ENCODE measurements around the gene STXBP5. TPM values are rescaled to one million over a fixed set of nuclear protein-coding genes. Genes with fewer than 3 reads are reported as not detected.
A peak's percentile ranks its signal among the peaks of the same experiment; 100 is the strongest.

STXBP5 gene
- total RNA-seq, 4 donors from 2014 or later: 20.8 to 34.4 (median 23.1) TPM

- no peaks in the 10 kb centered on the region for H3K4me1 ChIP-seq
- H3K4me3 ChIP-seq: no peak overlapping the region
- H3K27ac ChIP-seq: no peak overlapping the region
- no peak for ATAC-seq
- no peaks in the 10 kb centered on the region for H3K27me3 ChIP-seq
- no peaks in the 10 kb centered on the region for H3K9me3 ChIP-seq
- TF ChIP-seq EP300 (IDR thresholded peaks at IDR 0.05) (no peak), POLR2AphosphoS5 (IDR thresholded peaks at IDR 0.05) (no peak), POLR2A (IDR thresholded peaks at IDR 0.05) (no peak)
- TF ChIP-seq, protein P1, sequence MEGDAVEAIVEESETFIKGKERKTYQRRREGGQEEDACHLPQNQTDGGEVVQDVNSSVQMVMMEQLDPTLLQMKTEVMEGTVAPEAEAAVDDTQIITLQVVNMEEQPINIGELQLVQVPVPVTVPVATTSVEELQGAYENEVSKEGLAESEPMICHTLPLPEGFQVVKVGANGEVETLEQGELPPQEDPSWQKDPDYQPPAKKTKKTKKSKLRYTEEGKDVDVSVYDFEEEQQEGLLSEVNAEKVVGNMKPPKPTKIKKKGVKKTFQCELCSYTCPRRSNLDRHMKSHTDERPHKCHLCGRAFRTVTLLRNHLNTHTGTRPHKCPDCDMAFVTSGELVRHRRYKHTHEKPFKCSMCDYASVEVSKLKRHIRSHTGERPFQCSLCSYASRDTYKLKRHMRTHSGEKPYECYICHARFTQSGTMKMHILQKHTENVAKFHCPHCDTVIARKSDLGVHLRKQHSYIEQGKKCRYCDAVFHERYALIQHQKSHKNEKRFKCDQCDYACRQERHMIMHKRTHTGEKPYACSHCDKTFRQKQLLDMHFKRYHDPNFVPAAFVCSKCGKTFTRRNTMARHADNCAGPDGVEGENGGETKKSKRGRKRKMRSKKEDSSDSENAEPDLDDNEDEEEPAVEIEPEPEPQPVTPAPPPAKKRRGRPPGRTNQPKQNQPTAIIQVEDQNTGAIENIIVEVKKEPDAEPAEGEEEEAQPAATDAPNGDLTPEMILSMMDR (IDR thresholded peaks at IDR 0.05): no peak
- H3K36me3 ChIP-seq: peaks cover 0 to 38% of the 10 kb centered on the region in 2 donors
Measured at GRCh38 chr6:147311218-147311617, 107.0 kb downstream of the STXBP5 start.

DNA sequence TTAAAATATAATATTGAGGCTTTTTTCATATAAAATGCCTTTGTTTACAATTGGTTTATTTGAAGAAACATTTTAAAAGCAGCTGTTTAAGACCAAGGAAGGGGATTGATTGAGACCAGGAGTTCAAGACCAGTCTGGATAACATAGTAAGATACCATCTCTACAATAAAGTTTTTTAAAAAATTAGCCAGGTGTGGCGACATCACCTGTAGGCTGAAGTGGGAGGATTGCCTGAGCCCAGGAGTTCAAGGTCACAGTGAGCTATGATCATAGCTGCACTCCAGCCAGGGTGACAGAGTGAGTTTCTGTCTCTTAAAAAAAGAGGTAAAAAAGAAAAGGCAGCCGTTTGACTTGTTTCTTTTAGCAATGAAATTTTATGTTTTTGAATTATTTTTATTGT, 117.0 kb downstream of the STXBP5 start:
- TF ChIP-seq POLR2A (IDR thresholded peaks at IDR 0.05): no peak
- no peak for TF ChIP-seq EP300 (IDR thresholded peaks at IDR 0.05)
- TF ChIP-seq POLR2AphosphoS5 (IDR thresholded peaks at IDR 0.05): no peak
- TF ChIP-seq, protein P1 (IDR thresholded peaks at IDR 0.05): no peak
- Histone ChIP-seq H3K27ac (no peak overlapping the region), H3K36me3 (peaks cover 0 to 73% of the 10 kb centered on the region in 2 donors), H3K4me1 (no peaks in the 10 kb centered on the region), H3K4me3 (no peak overlapping the region), H3K27me3 (no peaks in the 10 kb centered on the region), H3K9me3 (no peaks in the 10 kb centered on the region)
- ATAC-seq: no peak
- WGBS, 2 donors (ENCODE audit: low coverage in 1 of 2): 90 to 100% methylated on average over 1 to 2 of the region's 2 CpGs

DNA sequence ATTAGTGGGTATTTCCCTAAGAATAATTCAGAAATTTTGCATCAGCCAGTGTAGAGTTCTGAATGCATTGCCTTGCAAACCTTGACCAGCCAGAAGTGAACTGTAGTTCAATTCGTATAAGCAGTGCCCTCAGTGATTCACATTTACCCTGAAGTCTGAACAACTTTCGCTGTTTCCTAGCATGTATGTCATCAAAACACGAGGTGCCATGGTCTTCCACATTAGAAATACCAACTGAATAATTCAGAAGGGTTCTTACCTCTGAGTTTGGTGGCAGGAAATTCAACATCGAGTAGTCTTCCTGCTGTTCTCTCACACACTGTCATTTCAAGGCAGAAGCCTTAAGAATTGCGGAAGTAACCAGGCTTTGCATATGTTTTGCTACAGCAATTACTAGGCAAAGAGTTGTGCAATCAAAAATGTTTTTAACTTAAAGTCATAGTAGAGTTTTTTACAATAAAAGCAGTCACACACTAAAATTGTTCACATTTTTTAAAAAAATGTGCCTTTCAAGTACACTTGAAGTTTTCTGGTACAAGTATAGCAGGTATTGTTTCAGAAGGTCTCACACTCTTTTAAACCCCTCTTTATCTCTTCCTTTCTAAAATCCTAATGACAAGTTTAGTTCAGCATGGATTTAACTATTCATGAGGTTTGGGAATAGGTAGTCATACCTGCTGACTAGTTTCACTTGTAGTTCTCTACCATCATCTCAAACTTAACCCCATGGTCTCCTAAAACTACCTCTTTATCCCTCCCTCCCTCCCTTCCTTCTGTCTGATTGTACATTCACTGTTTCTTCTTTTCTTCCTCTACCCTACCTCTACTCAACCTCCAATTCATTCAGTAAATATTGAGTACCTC, 118.3 kb downstream of the STXBP5 start:
- Histone ChIP-seq H3K27me3 (no peaks in the 10 kb centered on the region), H3K9me3 (no peaks in the 10 kb centered on the region), H3K27ac (no peak overlapping the region), H3K4me1 (no peaks in the 10 kb centered on the region), H3K36me3 (peaks cover 0 to 73% of the 10 kb centered on the region in 2 donors), H3K4me3 (no peak overlapping the region)
- WGBS, 2 donors (ENCODE audit: low coverage in 1 of 2): 70 to 75% methylated on average over 2 to 4 of the region's 5 CpGs
- TF ChIP-seq POLR2AphosphoS5 (IDR thresholded peaks at IDR 0.05): no peak
- TF ChIP-seq, protein P1 (IDR thresholded peaks at IDR 0.05): no peak
- peak; percentile 50 for ATAC-seq

- Histone ChIP-seq H3K9me3 (no peaks in the 10 kb centered on the region), H3K36me3 (peaks cover 0 to 69% of the 10 kb centered on the region in 2 donors), H3K4me3 (no peak overlapping the region), H3K27me3 (no peaks in the 10 kb centered on the region), H3K4me1 (no peaks in the 10 kb centered on the region), H3K27ac (no peak overlapping the region)
- TF ChIP-seq EP300 (IDR thresholded peaks at IDR 0.05) (no peak), POLR2A (IDR thresholded peaks at IDR 0.05) (no peak), POLR2AphosphoS5 (IDR thresholded peaks at IDR 0.05) (no peak)
- TF ChIP-seq, protein P1 (IDR thresholded peaks at IDR 0.05): no peak
- no peak for ATAC-seq
- 81% methylated on average over 1 of the region's 1 CpG; no CpG with 5 or more reads in 1 of the 2 donors for WGBS, 2 donors (ENCODE audit: low coverage in 1 of 2)
Measured at GRCh38 chr6:147325557-147325956, 121.3 kb downstream of the STXBP5 start.

DNA sequence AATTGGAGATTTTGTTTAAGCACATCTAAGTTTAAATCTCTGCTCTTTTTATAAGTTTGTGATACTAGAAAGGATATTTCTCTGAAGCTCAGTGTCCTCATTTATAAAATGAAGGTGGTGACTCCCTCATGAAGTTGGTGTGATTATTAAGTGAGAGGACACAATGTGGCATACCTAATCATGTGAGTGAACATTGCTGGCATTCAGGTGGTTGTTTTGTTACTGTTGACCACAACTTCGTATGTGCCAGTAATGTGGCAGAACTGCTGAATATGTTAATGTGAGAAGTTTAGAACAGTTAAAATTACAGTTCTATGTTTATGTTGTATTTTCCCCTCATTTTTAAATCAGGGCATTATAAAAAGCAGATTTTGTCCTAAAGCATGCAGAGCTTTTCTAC, 127.2 kb downstream of the STXBP5 start:
- no peak for ATAC-seq
- Histone ChIP-seq H3K4me3 (no peak overlapping the region), H3K36me3 (peaks cover 0 to 65% of the 10 kb centered on the region in 2 donors), H3K27me3 (no peaks in the 10 kb centered on the region), H3K27ac (no peak overlapping the region), H3K4me1 (no peaks in the 10 kb centered on the region), H3K9me3 (no peaks in the 10 kb centered on the region)
- TF ChIP-seq POLR2A (IDR thresholded peaks at IDR 0.05): no peak
- TF ChIP-seq, protein P1 (IDR thresholded peaks at IDR 0.05): no peak
- 82 to 83% methylated on average over 1 of the region's 1 CpG for WGBS, 2 donors (ENCODE audit: low coverage in 1 of 2)
